Measurements from ENCODE around the gene MRPL32. TPM values are rescaled to one million over a fixed set of nuclear protein-coding genes. Genes with fewer than 3 reads are reported as not detected.

The MRPL32 gene
- total RNA-seq, 1 donor, result 35.5 TPM

GRCh38 chr7:42950417-42950816 is 18.2 kb downstream of the MRPL32 start:
- Histone ChIP-seq H3K4me2 (ENCODE audit: insufficient read depth, low read length) (no peak overlapping the region), H3K27me3 (ENCODE audit: insufficient read depth, low read length) (peaks cover 2% of the 10 kb centered on the region), H3K36me3 (ENCODE audit: insufficient read depth, low read length) (no peaks in the 10 kb centered on the region), H3K4me3 (ENCODE audit: insufficient read depth, low read length) (no peak overlapping the region), H3K4me1 (ENCODE audit: insufficient read depth, low read length) (no peaks in the 10 kb centered on the region), H3K79me2 (ENCODE audit: insufficient read depth, low read length) (no peaks in the 10 kb centered on the region), H4K20me1 (ENCODE audit: insufficient read depth, low read length) (no peaks in the 10 kb centered on the region), H3K27ac (ENCODE audit: low read depth, low read length) (no peak overlapping the region), H3K9me3 (ENCODE audit: low read depth, low read length) (no peaks in the 10 kb centered on the region), H2AFZ (ENCODE audit: low read length) (no peak overlapping the region)
- DNase-seq (ENCODE audit: insufficient read length, low spot score, missing footprints), result no peak
- TF ChIP-seq CTCF (IDR thresholded peaks at IDR 0.05; ENCODE audit: extremely low read depth, low read depth, low read length), result no peak

DNA sequence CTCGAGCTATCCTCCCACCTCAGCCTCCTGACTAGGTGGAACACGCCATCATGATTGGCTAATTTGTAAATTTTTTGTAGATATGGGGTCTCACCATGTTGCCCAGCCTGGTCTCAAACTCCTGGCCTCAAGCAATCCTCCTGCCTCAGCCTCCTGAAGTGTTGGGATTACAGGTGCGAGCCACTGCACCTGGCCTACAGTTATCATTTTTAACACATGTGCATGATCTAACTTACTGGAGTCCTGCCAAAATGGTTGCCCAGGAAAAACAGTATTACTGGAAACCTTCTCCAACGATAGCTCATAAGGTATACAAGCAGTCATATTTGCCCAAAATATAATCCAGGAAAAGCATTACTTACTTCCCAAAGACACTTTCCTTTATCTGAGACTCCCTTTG is 20.2 kb downstream of the MRPL32 start:
- Histone ChIP-seq H4K20me1 (ENCODE audit: insufficient read depth, low read length) (no peaks in the 10 kb centered on the region), H3K27ac (ENCODE audit: low read depth, low read length) (no peak overlapping the region), H3K4me3 (ENCODE audit: insufficient read depth, low read length) (no peak overlapping the region), H3K4me1 (ENCODE audit: insufficient read depth, low read length) (no peaks in the 10 kb centered on the region), H3K36me3 (ENCODE audit: insufficient read depth, low read length) (no peaks in the 10 kb centered on the region), H3K9me3 (ENCODE audit: low read depth, low read length) (no peaks in the 10 kb centered on the region), H3K4me2 (ENCODE audit: insufficient read depth, low read length) (no peak overlapping the region), H3K27me3 (ENCODE audit: insufficient read depth, low read length) (peaks cover 2% of the 10 kb centered on the region), H3K79me2 (ENCODE audit: insufficient read depth, low read length) (no peaks in the 10 kb centered on the region), H2AFZ (ENCODE audit: low read length) (no peak overlapping the region)
- TF ChIP-seq CTCF (IDR thresholded peaks at IDR 0.05; ENCODE audit: extremely low read depth, low read depth, low read length), result no peak
- no peak for DNase-seq (ENCODE audit: insufficient read length, low spot score, missing footprints)

DNA sequence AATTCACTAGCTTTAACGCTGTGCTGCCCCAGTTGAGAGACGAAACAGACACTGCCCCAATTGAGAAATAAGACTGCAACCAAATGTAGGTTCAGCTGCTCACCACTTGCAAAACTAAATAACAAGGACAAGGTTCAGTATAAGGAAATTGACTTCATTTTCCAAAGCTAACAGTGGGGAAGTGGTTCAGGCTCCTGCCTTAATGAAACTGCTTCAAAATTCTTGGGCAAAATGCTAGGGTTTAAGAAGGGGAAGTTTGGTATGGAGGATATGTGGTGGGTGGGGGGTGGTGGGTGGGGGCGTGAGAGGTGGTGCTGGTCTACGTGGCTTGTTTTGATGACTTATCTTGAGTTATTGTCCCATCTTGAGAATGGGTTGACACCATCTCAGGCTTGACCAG is 21.8 kb downstream of the MRPL32 start:
- Histone ChIP-seq H3K36me3 (ENCODE audit: insufficient read depth, low read length) (no peaks in the 10 kb centered on the region), H3K4me1 (ENCODE audit: insufficient read depth, low read length) (no peaks in the 10 kb centered on the region), H3K4me2 (ENCODE audit: insufficient read depth, low read length) (no peak overlapping the region), H3K27ac (ENCODE audit: low read depth, low read length) (no peak overlapping the region), H3K9me3 (ENCODE audit: low read depth, low read length) (no peaks in the 10 kb centered on the region), H3K27me3 (ENCODE audit: insufficient read depth, low read length) (peaks cover 2% of the 10 kb centered on the region), H3K4me3 (ENCODE audit: insufficient read depth, low read length) (no peak overlapping the region), H3K79me2 (ENCODE audit: insufficient read depth, low read length) (no peaks in the 10 kb centered on the region), H2AFZ (ENCODE audit: low read length) (no peak overlapping the region), H4K20me1 (ENCODE audit: insufficient read depth, low read length) (no peaks in the 10 kb centered on the region)
- TF ChIP-seq CTCF (IDR thresholded peaks at IDR 0.05; ENCODE audit: extremely low read depth, low read depth, low read length), result no peak
- no peak for DNase-seq (ENCODE audit: insufficient read length, low spot score, missing footprints)

GRCh38 chr7:42956062-42956461 is 23.9 kb downstream of the MRPL32 start:
- H3K36me3 ChIP-seq (ENCODE audit: insufficient read depth, low read length), result no peaks in the 10 kb centered on the region
- no peaks in the 10 kb centered on the region for H3K79me2 ChIP-seq (ENCODE audit: insufficient read depth, low read length)
- H2AFZ ChIP-seq (ENCODE audit: low read length), result no peak overlapping the region
- H3K27ac ChIP-seq (ENCODE audit: low read depth, low read length), result no peak overlapping the region
- no peaks in the 10 kb centered on the region for H3K4me1 ChIP-seq (ENCODE audit: insufficient read depth, low read length)
- H3K4me2 ChIP-seq (ENCODE audit: insufficient read depth, low read length), result no peak overlapping the region
- peaks cover 11% of the 10 kb centered on the region for H3K27me3 ChIP-seq (ENCODE audit: insufficient read depth, low read length)
- no peaks in the 10 kb centered on the region for H3K9me3 ChIP-seq (ENCODE audit: low read depth, low read length)
- no peaks in the 10 kb centered on the region for H4K20me1 ChIP-seq (ENCODE audit: insufficient read depth, low read length)
- no peak for DNase-seq (ENCODE audit: insufficient read length, low spot score, missing footprints)
- TF ChIP-seq CTCF (IDR thresholded peaks at IDR 0.05; ENCODE audit: extremely low read depth, low read depth, low read length), result no peak
- H3K4me3 ChIP-seq (ENCODE audit: insufficient read depth, low read length), result no peak overlapping the region
